CD14-positive monocyte (primary cell): Measurements from ENCODE around the gene CUEDC1. TPM values are rescaled to one million over a fixed set of nuclear protein-coding genes. Genes with fewer than 3 reads are reported as not detected.

Experiments
- DNase-seq, 3 donors: peaks; one replicate each; pipeline ENCODE4 v3.0.0-alpha.2; 2011 to 2022
- H2AFZ ChIP-seq: 2 replicates; pipeline ENCODE4 v1.6.0; 2012; ENCODE audit warnings: mild to moderate bottlenecking, low read depth, low read length, inconsistent platforms; ENCODE audit not compliant: insufficient read depth, poor library complexity, severe bottlenecking
- H3K27ac ChIP-seq, 2 donors: 1 replicate in 1 of 2; 2 replicates in 1 of 2; pipeline ENCODE4 v1.5.1; 2012 to 2013; ENCODE audit warnings: low read length in 2 of 2, control low read depth in 1 of 2, inconsistent platforms in 1 of 2, low read depth in 1 of 2, mild to moderate bottlenecking in 1 of 2
- H3K27me3 ChIP-seq, 2 donors: one replicate each; pipeline versions ENCODE4 v1.6.0 to v1.6.1; 2011 to 2013; ENCODE audit warnings: low read length in 2 of 2; ENCODE audit not compliant: control insufficient read depth in 2 of 2, insufficient read depth in 2 of 2
- H3K36me3 ChIP-seq, 2 donors: replicated peaks in 1 of 2; 1 replicate in 1 of 2; 2 replicates in 1 of 2; pipeline versions ENCODE4 v1.5.1 to v1.6.1; 2012 to 2013; ENCODE audit warnings: low read length in 2 of 2, control low read depth in 1 of 2, inconsistent platforms in 1 of 2, mild to moderate bottlenecking in 1 of 2; ENCODE audit not compliant: insufficient read depth in 2 of 2, control insufficient read depth in 1 of 2
- H3K4me1 ChIP-seq, 2 donors: 1 replicate in 1 of 2; 2 replicates in 1 of 2; pipeline versions ENCODE4 v1.5.1 to v1.6.1; 2012 to 2013; ENCODE audit warnings: low read length in 2 of 2, control low read depth in 1 of 2, inconsistent platforms in 1 of 2, mild to moderate bottlenecking in 1 of 2, moderate library complexity in 1 of 2; ENCODE audit not compliant: insufficient read depth in 2 of 2, control insufficient read depth in 1 of 2
- H3K4me2 ChIP-seq: replicated peaks from 2 replicates; pipeline ENCODE3; 2012; ENCODE audit warnings: low read length, moderate library complexity, mild to moderate bottlenecking; ENCODE audit not compliant: poor library complexity, severe bottlenecking; ENCODE audit errors: extremely low read depth
- H3K4me3 ChIP-seq, 3 experiments: fragments of 200-600 bp in 1 of 3; sonication (generic) in 1 of 3; replicated peaks in 1 of 3; 1 replicate in 2 of 3; 2 replicates in 1 of 3; pipeline ENCODE4 v1.5.1; 2011 to 2013; ENCODE audit warnings: low read length in 3 of 3, mild to moderate bottlenecking in 3 of 3, control low read depth in 2 of 3, low read depth in 2 of 3, inconsistent platforms in 1 of 3, moderate library complexity in 1 of 3
- H3K79me2 ChIP-seq: 2 replicates; pipeline ENCODE4 v1.6.0; 2012; ENCODE audit warnings: mild to moderate bottlenecking, control low read depth, inconsistent platforms, low read length, moderate library complexity; ENCODE audit not compliant: insufficient read depth
- H3K9ac ChIP-seq: 2 replicates; pipeline ENCODE4 v1.6.0; 2017; ENCODE audit warnings: low read length, mild to moderate bottlenecking; ENCODE audit not compliant: insufficient read depth, poor library complexity, severe bottlenecking
- H3K9me3 ChIP-seq, 2 donors: replicated peaks in 1 of 2; 1 replicate in 1 of 2; 2 replicates in 1 of 2; pipeline versions ENCODE4 v1.5.1 to v1.6.1; 2012 to 2013; ENCODE audit warnings: low read length in 2 of 2, control low read depth in 1 of 2; ENCODE audit not compliant: control insufficient read depth in 1 of 2, insufficient read depth in 1 of 2
- H4K20me1 ChIP-seq: 2 replicates; pipeline ENCODE4 v1.6.0; 2012; ENCODE audit warnings: mild to moderate bottlenecking, low read length, control low read depth, moderate library complexity; ENCODE audit not compliant: insufficient read depth
- H3K27ac Mint-ChIP-seq, 7 donors: one replicate each; pipeline ENCODE4 v1.8.0; 2020; ENCODE audit warnings: mild to moderate bottlenecking in 7 of 7, mixed read lengths in 7 of 7, moderate library complexity in 6 of 7, inconsistent platforms in 2 of 7
- H3K27me3 Mint-ChIP-seq, 3 donors: one replicate each; pipeline ENCODE4 v1.8.0; 2021 to 2022; ENCODE audit warnings: low read depth in 3 of 3, mild to moderate bottlenecking in 3 of 3, mixed read lengths in 3 of 3, moderate library complexity in 3 of 3, inconsistent platforms in 1 of 3
- H3K36me3 Mint-ChIP-seq, 2 donors: one replicate each; pipeline ENCODE4 v1.8.0; 2020; ENCODE audit warnings: mixed read lengths in 2 of 2, inconsistent platforms in 1 of 2, mild to moderate bottlenecking in 1 of 2
- H3K4me1 Mint-ChIP-seq: one replicate; pipeline ENCODE4 v1.8.0; 2020; ENCODE audit warnings: mild to moderate bottlenecking, mixed read lengths
- H3K4me3 Mint-ChIP-seq, 2 donors: one replicate each; pipeline ENCODE4 v1.8.0; 2020; ENCODE audit warnings: mild to moderate bottlenecking in 2 of 2, mixed read lengths in 2 of 2, moderate library complexity in 1 of 2
- H3K9me3 Mint-ChIP-seq, 7 donors: one replicate each; pipeline ENCODE4 v1.8.0; 2020 to 2022; ENCODE audit warnings: mixed read lengths in 7 of 7, mild to moderate bottlenecking in 6 of 7, moderate library complexity in 6 of 7, inconsistent platforms in 2 of 7
- WGBS: methylation state at CpG from one replicate; pipeline ENCODE4 v1.1.5; 2013; ENCODE audit warnings: missing lambda C conversion rate; ENCODE audit not compliant: insufficient coverage; 5-methylcytosine and 5-hydroxymethylcytosine counted together
- intact Hi-C, 2 donors: fragments of 100-400 bp; cut with micrococcal nuclease; formaldehyde crosslinking; loops; one replicate each; pipeline versions ENCODE4 v1.15.0 to v1.15.1; 2023
- polyA plus RNA-seq, 3 donors: library from polyadenylated mRNA; depleted of rRNA in 1 of 3; unstranded in 2 of 3; stranded (reverse) in 1 of 3; fragments of 300-500 nt in 2 of 3; fragments of >200 nt in 1 of 3; fragmentation: Illumina TruSeq in 2 of 3; gene quantifications; 1 replicate in 2 of 3; 2 replicates in 1 of 3; pipeline ENCODE4 v1.2.3, GENCODE V29; 2012 to 2021
- TF ChIP-seq, protein P1 (sequence below): fragments of 200-600 bp; IDR thresholded peaks from one replicate; pipeline ENCODE4 v1.8.0; 2022; ENCODE audit warnings: antibody characterized with exemption, mild to moderate bottlenecking

Gene CUEDC1
- polyA plus RNA-seq, 3 donors: 4.2 to 31.0 (median 4.3) TPM

- peaks cover 11% of the 10 kb centered on the region for H4K20me1 ChIP-seq
- H3K27me3 ChIP-seq: no peaks in the 10 kb centered on the region
- no peak overlapping the region for H2AFZ ChIP-seq
- peaks cover 2% of the 10 kb centered on the region for H3K79me2 ChIP-seq
- peak in 2 of 3 donors; percentile 30 to 39 for DNase-seq
- no peaks in the 10 kb centered on the region for H3K9me3 Mint-ChIP-seq
- TF ChIP-seq, protein P1, sequence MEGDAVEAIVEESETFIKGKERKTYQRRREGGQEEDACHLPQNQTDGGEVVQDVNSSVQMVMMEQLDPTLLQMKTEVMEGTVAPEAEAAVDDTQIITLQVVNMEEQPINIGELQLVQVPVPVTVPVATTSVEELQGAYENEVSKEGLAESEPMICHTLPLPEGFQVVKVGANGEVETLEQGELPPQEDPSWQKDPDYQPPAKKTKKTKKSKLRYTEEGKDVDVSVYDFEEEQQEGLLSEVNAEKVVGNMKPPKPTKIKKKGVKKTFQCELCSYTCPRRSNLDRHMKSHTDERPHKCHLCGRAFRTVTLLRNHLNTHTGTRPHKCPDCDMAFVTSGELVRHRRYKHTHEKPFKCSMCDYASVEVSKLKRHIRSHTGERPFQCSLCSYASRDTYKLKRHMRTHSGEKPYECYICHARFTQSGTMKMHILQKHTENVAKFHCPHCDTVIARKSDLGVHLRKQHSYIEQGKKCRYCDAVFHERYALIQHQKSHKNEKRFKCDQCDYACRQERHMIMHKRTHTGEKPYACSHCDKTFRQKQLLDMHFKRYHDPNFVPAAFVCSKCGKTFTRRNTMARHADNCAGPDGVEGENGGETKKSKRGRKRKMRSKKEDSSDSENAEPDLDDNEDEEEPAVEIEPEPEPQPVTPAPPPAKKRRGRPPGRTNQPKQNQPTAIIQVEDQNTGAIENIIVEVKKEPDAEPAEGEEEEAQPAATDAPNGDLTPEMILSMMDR: no peak
- H3K27ac Mint-ChIP-seq: peak overlapping the region in 2 of 7 donors; percentile 30 to 69
- H3K36me3 Mint-ChIP-seq: peaks cover 11 to 14% of the 10 kb centered on the region in 2 donors
- peak overlapping the region; percentile 47 for H3K4me2 ChIP-seq
- H3K4me3 ChIP-seq: peak overlapping the region in 1 of 3 experiments; percentile 25
- 0% methylated on average over 1 of the region's 3 CpGs for WGBS
- no peak overlapping the region for H3K9ac ChIP-seq
- peaks cover 38% of the 10 kb centered on the region for H3K4me1 Mint-ChIP-seq
- peaks cover 0 to 17% of the 10 kb centered on the region in 2 donors for H3K36me3 ChIP-seq
- peaks cover 19 to 29% of the 10 kb centered on the region in 2 donors for H3K4me1 ChIP-seq
- no peaks in the 10 kb centered on the region for H3K27me3 Mint-ChIP-seq
- intact Hi-C loops: loop anchor here in 1 of 2 donors (2.0 kb wide), 1 partner anchor 135 kb away; no protein-coding TSS in a partner anchor
- H3K9me3 ChIP-seq: no peaks in the 10 kb centered on the region
- no peak overlapping the region for H3K27ac ChIP-seq
- H3K4me3 Mint-ChIP-seq: peak overlapping the region in 1 of 2 donors; percentile 62
These were observed 38.5 kb upstream of the CUEDC1 start for GRCh38 chr17:57993471-57994365.

DNA sequence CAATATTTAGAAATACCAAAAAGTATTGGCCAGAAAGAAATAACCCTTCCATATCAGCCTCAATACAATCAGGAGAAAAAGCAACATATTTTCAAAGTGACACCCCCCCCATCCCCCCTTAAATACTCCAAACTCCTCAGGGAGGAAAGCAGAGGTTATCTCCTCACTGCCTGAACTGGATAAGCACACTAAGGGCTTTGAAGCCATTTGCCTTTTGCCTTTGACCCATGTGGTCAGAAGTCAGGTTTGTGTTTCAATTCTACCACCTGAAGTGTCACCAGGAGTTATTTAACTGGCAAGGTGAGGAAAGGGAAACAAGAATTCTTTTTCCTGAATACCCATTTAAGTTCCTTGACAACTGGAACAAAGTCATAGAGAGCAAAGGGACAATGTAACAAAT, 36.3 kb upstream of the CUEDC1 start:
- Histone ChIP-seq H4K20me1 (peaks cover 13% of the 10 kb centered on the region), H3K9ac (no peak overlapping the region), H3K4me3 (no peak overlapping the region), H2AFZ (no peak overlapping the region), H3K27me3 (no peaks in the 10 kb centered on the region), H3K4me2 (no peak overlapping the region), H3K79me2 (peaks cover 21% of the 10 kb centered on the region), H3K36me3 (no peaks in the 10 kb centered on the region), H3K27ac (no peak overlapping the region), H3K9me3 (no peaks in the 10 kb centered on the region), H3K4me1 (peaks cover 27 to 39% of the 10 kb centered on the region in 2 donors)
- no peak overlapping the region for H3K27ac Mint-ChIP-seq
- H3K4me1 Mint-ChIP-seq: peaks cover 44% of the 10 kb centered on the region
- H3K27me3 Mint-ChIP-seq: peaks cover 0 to 2% (median 0%) of the 10 kb centered on the region in 3 donors
- H3K36me3 Mint-ChIP-seq: no peaks in the 10 kb centered on the region
- intact Hi-C loops: no loop called here
- TF ChIP-seq, protein P1: no peak
- no peak overlapping the region for H3K4me3 Mint-ChIP-seq
- no peak for DNase-seq
- no peaks in the 10 kb centered on the region for H3K9me3 Mint-ChIP-seq
